ENCODE data around the gene CHERP. TPM values are rescaled to one million over a fixed set of nuclear protein-coding genes. Genes with fewer than 3 reads are reported as not detected.

The CHERP gene
- total and polyA plus RNA-seq, 2 donors (not counting 1 experiment from before 2014, with no cell fraction given), result 38.3 to 98.9 TPM

DNA sequence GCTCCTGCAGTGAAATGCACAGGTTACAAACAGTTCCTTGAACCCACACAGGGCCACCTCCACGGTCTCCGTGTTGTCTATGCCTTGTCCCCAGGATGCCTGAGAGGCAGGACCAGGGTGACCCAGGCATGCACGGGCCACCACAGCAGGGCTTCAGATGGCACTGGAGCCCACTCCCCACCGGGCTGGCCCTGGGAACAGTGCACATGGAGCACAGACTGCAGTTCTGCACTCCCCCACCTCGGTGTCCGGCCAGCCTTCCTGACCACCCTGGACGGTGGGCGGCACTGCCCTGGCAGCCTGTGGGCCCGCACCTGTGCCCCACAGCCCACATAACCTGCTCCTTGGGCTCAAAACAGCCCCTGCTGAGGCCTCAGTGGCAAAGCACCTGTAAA, 44.2 kb upstream of the CHERP start:
- H3K27ac Mint-ChIP-seq, result peak overlapping the region; percentile 100
- H3K27ac ChIP-seq (ENCODE audit: low read length in 2 of 2), result peak overlapping the region; percentile 98 to 99
- H3K4me2 ChIP-seq (replicated peaks; ENCODE audit: low read depth, low read length, poor library complexity, severe bottlenecking), result peak overlapping the region; percentile 88
- peaks cover 0 to 4% of the 10 kb centered on the region in 2 experiments for H3K36me3 ChIP-seq (replicated peaks in 1 of 2; ENCODE audit: control extremely low read depth in 1 of 2, control insufficient read depth in 1 of 2, extremely low read depth in 1 of 2, insufficient read depth in 2 of 2, low read length in 1 of 2)
- 47% methylated on average over 9 of the region's 9 CpGs for WGBS (ENCODE audit: insufficient coverage)
- no peak for ATAC-seq (ENCODE audit: low read depth)
- peaks cover 87% of the 10 kb centered on the region for H3K79me2 ChIP-seq (ENCODE audit: control insufficient read depth, insufficient read depth, low read length)
- no peak overlapping the region for H2AFZ ChIP-seq (ENCODE audit: insufficient read depth, low read depth, low read length, poor library complexity, severe bottlenecking)
- peak overlapping the region; percentile 97 for H3K4me3 Mint-ChIP-seq
- intact Hi-C loops (cut with micrococcal nuclease), result loop anchor here (2.0 to 10.0 kb wide), 7 partner anchors 132 to 721 kb away; partner anchors contain the start of genes DDA1, HSH2D, MRPL34 and NWD1
- POLR2A ChIA-PET, result interaction anchor here (0.9 to 7.0 kb wide), 9 partner anchors 13 to 443 kb away, joined by 3 to 73 read pairs (median 7); partner anchors contain the start of genes HSH2D, MED26, SLC35E1 and SMIM7
- no peaks in the 10 kb centered on the region for H3K9me3 Mint-ChIP-seq (ENCODE audit: insufficient read depth)
- peak overlapping the region; percentile 89 for H3K9ac ChIP-seq (ENCODE audit: low read length)
- peaks cover 47% of the 10 kb centered on the region for H4K20me1 ChIP-seq (ENCODE audit: control insufficient read depth, insufficient read depth, low read length, poor library complexity, severe bottlenecking)
- no peaks in the 10 kb centered on the region for H3K9me3 ChIP-seq (ENCODE audit: control extremely low read depth in 1 of 3, control insufficient read depth in 2 of 3, insufficient read depth in 1 of 3, low read length in 2 of 3)
- H3K27me3 Mint-ChIP-seq, result no peaks in the 10 kb centered on the region
- no peak for DNase-seq
- peaks cover 75 to 95% of the 10 kb centered on the region in 2 donors for H3K4me1 ChIP-seq (ENCODE audit: control insufficient read depth in 2 of 2, insufficient read depth in 2 of 2, low read length in 2 of 2)
- CTCF ChIA-PET, result interaction anchor here (0.9 to 2.6 kb wide), 7 partner anchors 14 to 259 kb away, joined by 3 to 26 read pairs (median 4); partner anchors contain the start of genes MED26, SLC35E1 and TMEM38A
- peaks cover 92% of the 10 kb centered on the region for H3K4me1 Mint-ChIP-seq
- no peaks in the 10 kb centered on the region for H3K27me3 ChIP-seq (replicated peaks in 1 of 4; ENCODE audit: control extremely low read depth in 1 of 4, control insufficient read depth in 3 of 4, insufficient read depth in 4 of 4, low read length in 3 of 4)
- H3K4me3 ChIP-seq (ENCODE audit: control extremely low read depth in 1 of 5, extremely low read depth in 1 of 5, insufficient read depth in 1 of 5, low read depth in 2 of 5, low read length in 4 of 5), result peak overlapping the region; percentile 62 to 93 (median 83)
- TF ChIP-seq EZH2 (IDR thresholded peaks at IDR 0.05; ENCODE audit: borderline replicate concordance, insufficient read depth, low read depth, low read length, poor library complexity, severe bottlenecking) (no peak), CTCF (IDR thresholded peaks at IDR 0.05) (no peak)
